Vagina (tissue), 2 donors: ENCODE data around the gene AGTPBP1.

Experiments used
- CTCF ChIP-seq, 3 experiments: fragments of 450-650 bp in 2 of 3; fragments of 200-600 bp in 1 of 3; sonication (generic) in 1 of 3; IDR thresholded peaks; one replicate each; pipeline ENCODE4 v1.5.1; 2017 to 2019; ENCODE audit warnings: antibody characterized with exemption in 3 of 3, mild to moderate bottlenecking in 2 of 3, moderate library complexity in 2 of 3
- POLR2A ChIP-seq, 2 donors: fragments of 450-650 bp; IDR thresholded peaks; one replicate each; pipeline ENCODE4 v1.6.1; 2017; ENCODE audit warnings: antibody characterized with exemption in 2 of 2, mild to moderate bottlenecking in 2 of 2, moderate library complexity in 2 of 2
- POLR2AphosphoS5 ChIP-seq, 2 donors: sonication (generic); formaldehyde crosslinking; IDR thresholded peaks; one replicate each; pipeline ENCODE4 v1.9.0; 2017; ENCODE audit warnings: antibody characterized with exemption in 2 of 2, mild to moderate bottlenecking in 2 of 2, low read depth in 1 of 2; ENCODE audit not compliant: insufficient read depth in 1 of 2

GRCh38 chr9:85746309-85746708, 4.6 kb upstream of the AGTPBP1 start:
- TF ChIP-seq POLR2A (IDR thresholded peaks at IDR 0.05) (no peak), CTCF (IDR thresholded peaks at IDR 0.05) (no peak), POLR2AphosphoS5 (IDR thresholded peaks at IDR 0.05; ENCODE audit: insufficient read depth in 1 of 2, low read depth in 1 of 2) (no peak)
